Neural cell (in vitro differentiated cells): Measurements from ENCODE around the gene TSPAN9.

Source experiments
- CTCF ChIP-seq: fragments of 450-650 bp; IDR thresholded peaks from 2 replicates; pipeline ENCODE4 v1.5.1; 2014; ENCODE audit warnings: antibody characterized with exemption, mild to moderate bottlenecking, moderate library complexity; ENCODE audit not compliant: poor library complexity, severe bottlenecking
- EP300 ChIP-seq: fragments of 450-650 bp; conservative IDR thresholded peaks from 2 replicates; pipeline ENCODE4 v1.6.1; 2014; ENCODE audit warnings: antibody characterized with exemption, mild to moderate bottlenecking, moderate library complexity; ENCODE audit not compliant: poor library complexity, severe bottlenecking
- EZH2 ChIP-seq: fragments of 200-600, 300-800 bp; shearing (Covaris generic), sonication (generic); IDR thresholded peaks from 2 replicates; pipeline ENCODE4 v1.6.1; 2014; ENCODE audit warnings: antibody characterized with exemption, low read length, borderline replicate concordance, mild to moderate bottlenecking; ENCODE audit not compliant: insufficient read depth, poor library complexity, severe bottlenecking

DNA sequence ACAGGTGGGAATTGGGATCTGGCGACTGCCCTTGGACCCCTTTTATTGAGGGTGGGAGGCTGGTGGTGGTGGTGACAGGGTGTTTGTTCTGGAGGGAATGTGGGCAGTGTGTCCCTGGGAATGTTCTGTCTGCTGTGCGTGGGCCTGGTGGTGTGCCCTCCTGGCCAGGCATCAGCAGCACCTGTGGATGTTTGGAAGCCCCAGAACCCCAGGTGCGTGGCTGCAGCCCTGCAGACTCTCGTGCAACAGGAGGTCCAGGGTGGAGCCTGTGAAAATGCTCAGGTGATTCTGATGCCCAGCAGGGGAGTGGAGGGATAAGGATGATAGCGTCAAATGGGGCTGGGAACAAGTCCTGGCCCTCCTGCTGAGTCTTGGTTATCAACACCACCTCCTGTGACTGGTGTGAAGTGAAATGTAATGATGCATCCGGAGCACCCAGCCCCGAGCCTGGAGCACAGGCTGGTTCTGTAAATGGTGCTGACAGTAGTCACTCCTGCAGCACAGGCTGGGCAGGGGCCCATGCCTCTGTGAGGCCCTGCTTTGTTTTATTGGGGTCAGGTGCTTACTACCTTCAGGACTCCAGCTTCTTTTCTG is 176.6 kb downstream of the TSPAN9 start:
- TF ChIP-seq CTCF (no peak), EP300 (no peak), EZH2 (no peak)
